HPDE6-E6E7 (cell line): ENCODE results near the gene SLC38A2.
"Not testable (repeated sequence)": the region's sequence is repeated elsewhere in the genome, so short reads cannot be mapped to it uniquely, and the experiment has no call there.

Experiments used
- DNase-seq: peaks from one replicate; pipeline ENCODE4 v3.0.0; 2011; ENCODE audit warnings: missing footprints; ENCODE audit errors: extremely low spot score

Gene SLC38A2

GRCh38 chr12:46372544-46373300 is at the start of gene SLC38A2:
Gene SLC38A2 (minus strand): TSS chr12:46372773. CDS start chr12:46371293, 1,480 bp downstream.
- DNase-seq = peak; percentile 77

DNA sequence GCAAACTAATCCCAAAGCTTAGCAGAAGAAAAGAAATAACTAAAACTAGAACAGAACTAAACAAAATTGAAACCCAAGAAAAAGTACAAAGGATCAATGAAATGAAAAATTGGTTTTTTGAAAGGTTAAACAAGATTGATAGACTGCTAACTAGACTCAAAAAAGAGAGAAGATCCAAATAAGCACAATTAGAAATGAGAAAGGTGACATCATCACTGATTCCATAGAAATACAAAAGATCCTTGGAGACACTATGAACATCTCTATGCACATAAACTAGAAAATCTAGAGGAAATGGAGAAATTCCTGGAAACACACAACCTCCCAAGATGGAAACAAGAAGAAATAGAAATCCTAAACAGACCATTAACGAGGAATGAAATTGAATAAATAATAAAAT is 47.1 kb upstream of the SLC38A2 start:
- no peak for DNase-seq

DNA sequence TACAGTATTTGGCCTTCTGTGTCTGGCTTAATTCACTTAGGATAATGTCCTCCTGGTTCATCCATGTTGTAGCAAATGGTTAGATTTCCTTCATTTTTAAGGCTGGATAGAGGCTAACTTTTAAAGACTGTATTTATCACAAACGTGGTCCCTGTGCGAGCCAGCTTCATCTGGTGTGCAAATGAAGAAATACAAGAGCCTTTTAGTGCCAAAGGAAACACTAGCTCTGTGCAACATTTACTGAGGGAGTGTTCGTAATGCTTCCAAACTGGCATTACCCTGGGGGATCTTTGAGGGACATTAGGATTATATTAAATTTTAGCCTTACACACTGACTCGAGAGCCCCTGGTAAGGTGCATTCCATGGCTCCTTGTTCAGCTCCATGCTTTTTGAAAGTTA is 43.0 kb upstream of the SLC38A2 start:
- DNase-seq = no peak

- no peak for DNase-seq
These were observed 42.2 kb upstream of the SLC38A2 start for GRCh38 chr12:46414591-46415268.

DNA sequence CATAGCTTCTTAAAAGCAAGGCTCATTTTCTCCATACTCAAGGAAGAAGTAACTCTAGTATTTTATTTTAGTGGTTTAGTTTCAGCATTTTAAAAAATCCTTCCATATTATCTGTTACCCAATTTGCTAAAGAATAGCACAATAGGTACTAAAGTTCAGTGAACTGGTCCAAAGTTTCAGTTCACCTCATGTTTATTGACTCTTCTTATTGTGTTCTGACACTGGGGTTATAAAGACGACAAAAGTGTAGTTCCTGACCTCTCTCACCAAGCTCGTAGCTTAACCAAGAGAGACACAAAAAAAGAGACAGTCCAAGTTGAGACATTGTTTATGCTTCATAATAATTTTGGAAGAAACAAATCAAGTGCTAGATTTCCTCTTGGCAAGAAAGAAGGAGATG is 40.8 kb upstream of the SLC38A2 start:
- DNase-seq = no peak

- DNase-seq = no peak
These were observed 40.3 kb upstream of the SLC38A2 start for GRCh38 chr12:46412857-46413256.

DNA sequence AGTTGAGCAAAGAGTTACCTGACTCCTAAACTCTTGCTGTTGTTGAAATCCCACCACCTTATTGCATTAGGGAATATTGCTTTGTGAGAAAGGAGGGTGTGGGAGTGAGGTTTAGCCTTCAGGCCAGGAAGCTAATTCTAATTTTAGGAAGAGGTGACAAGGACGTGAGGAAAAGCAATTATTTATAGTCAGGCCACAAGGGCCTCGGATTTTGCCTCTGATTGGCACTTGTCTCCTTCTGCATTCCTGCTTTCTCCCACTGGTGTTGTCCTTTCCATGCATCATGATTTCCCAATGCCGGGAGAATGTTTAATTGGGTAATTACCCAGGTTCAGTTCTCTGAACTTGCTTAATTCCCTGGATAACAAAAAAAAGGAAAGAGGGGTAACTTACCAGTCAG is 37.9 kb upstream of the SLC38A2 start:
- DNase-seq = no peak

DNA sequence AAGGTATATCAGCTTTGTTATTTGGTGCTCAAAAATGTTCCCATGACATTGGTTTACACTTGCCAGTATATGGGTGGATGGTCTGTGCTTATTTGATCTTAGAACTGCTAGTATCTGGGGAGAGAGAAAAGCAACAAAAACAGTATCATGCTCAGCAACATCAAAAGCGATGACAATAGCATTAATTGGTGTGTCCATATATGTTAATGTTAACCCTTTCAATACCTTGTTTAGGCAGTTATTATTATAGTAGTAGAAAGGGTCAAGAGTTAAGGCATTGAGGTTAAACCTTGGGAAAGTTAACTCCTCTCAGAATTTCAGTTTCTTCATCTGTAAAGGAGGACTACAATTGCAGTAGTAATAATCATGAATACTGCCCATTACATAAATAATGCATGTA is 37.4 kb upstream of the SLC38A2 start:
- no peak for DNase-seq

DNA sequence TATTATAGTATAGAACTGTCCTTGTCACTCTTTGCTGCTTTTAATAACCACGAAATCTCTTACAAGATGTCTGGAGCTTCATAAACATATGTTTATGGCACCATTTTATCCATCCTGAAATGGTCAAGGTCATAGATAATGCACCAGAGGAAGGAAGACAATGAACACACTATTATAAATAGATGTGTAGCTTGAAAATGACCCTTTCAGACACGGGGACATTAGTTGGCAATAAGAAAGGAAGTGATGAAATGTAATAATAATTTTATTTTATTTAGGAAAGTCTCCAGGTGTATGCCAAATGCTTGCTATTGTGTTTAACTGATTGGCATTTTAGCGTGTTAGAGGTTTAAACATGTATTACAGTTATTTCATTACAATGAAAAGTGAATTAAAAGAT is 36.8 kb upstream of the SLC38A2 start:
- no peak for DNase-seq

GRCh38 chr12:46408441-46408840 is 35.9 kb upstream of the SLC38A2 start:
- no peak for DNase-seq

DNA sequence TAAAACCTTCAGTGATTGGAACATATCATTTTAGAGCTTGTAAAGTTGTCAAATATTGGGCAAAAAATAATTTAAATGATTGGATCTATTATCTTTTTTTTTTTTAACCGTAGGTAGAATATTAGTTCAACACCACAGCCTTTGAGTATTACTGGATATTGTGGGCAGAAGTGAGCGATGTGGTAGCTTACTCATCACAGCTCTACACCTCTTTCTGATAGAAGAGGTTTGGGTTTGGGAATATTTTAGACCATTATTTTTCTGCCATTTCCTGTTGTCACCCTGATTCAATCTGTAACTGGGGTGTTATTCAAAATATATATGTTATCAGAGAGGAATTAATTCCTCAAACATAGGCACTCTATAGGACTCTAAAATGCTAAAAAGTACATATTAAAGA is 34.8 kb upstream of the SLC38A2 start:
- no peak for DNase-seq

DNA sequence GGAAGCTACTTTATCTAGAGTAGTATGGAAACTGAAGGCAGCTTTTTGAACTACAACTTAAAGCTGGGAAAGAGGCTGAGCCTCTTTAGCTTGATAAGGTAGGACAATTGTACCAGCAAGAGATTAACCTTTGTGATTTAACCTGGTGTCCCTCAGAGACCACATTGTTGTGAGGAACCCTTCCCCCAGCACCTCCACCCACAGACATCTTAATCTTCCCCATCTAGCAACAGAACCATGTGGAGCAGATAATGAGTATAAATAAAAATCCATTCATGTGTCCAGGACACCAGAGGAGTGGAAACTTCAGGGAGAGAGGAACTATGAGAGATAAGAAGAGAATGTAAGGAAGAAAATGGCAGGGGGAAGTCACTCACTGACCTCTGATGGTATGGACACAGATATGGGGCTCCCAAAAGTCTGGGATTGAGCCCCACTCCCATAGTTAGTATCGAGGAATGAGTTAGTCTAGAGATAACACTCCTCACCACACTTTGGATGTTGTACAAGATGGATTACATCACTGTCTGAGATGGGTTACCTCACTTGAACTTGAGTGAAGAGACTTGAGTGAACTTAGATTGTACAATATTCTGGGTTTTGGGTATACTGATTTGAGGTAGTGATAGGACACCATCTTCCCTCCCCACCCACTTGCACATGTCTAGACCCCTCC is 33.9 kb upstream of the SLC38A2 start:
- DNase-seq = no peak

DNA sequence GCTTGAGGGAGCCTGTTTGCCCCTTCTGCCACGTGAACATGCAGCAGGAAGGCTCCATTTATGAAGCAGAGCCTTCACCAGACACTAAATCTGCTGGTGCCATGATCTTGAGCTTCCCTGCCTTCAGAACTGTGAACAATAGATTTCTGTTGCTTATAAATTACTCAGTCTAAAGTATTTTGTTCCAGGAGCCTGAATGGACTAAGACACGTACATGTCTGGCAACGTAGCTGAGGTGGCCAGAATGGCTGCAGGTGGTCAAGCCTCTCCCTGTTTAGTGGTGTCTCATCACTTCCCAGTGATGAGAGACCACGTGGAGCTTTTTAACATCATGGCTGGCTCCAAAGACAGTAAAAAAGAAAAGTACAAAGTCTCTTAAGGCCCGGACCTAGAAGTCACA is 32.2 kb upstream of the SLC38A2 start:
- no peak for DNase-seq

GRCh38 chr12:46404225-46404631 is 31.7 kb upstream of the SLC38A2 start:
- no peak for DNase-seq

DNA sequence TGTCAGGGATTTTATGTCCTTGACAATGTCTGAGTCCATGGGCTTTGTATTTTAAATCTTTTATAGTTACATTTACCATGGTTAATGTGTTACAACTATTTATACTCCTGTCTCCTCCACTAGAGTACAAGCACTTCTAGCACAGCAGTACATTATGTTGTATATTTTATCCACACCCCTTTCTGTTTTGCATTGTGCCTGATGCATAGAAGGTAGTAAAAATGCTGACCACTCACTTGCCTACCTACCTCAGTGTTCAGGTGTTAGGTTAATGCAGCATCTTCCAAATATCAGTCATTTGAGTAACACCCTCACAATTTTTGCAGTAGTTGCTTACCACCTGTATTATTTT is 31.1 kb upstream of the SLC38A2 start:
- no peak for DNase-seq

DNA sequence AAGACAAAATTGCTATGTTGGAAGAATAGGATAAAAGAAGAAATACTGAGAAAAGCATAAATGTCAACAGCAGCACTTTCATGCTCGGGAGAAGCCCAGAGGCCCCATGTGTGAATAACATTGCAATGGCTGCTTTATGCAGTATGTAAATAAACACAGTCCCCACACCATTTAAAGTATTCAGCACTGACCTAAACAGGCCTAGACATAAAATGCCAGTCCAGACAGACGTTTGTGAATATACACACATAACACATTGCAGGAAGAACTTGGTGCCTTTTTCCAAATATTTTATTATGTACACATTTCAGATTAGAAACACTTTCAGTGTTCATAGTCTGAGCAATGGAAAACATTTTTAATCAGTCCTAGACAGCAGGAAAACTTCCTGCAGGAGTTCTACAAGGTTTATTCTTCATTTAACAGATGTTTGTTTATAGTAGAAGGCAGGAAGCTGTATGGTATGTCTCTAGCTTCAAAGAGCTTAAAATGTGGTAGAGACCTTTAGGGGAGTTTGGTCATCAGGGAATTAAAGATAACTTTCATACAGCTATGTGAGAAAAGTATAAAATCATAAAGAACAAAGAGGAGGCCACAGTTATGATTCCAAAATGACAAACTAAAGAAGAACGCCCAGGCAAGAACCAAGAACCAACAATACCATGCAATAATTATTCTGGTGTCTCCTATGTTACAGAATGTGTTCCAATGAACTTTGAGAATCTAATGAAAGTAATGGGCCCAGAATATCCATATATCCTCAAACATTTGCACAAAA is 30.6 kb upstream of the SLC38A2 start:
- DNase-seq = no peak

GRCh38 chr12:46402451-46402850 is 29.9 kb upstream of the SLC38A2 start:
- DNase-seq = no peak

- DNase-seq = no peak
These were observed 29.1 kb upstream of the SLC38A2 start for GRCh38 chr12:46401662-46402061.

GRCh38 chr12:46400406-46400805 is 27.8 kb upstream of the SLC38A2 start:
- DNase-seq = no peak

GRCh38 chr12:46399461-46400248 is 27.1 kb upstream of the SLC38A2 start:
- DNase-seq = not testable (repeated sequence)

GRCh38 chr12:46396826-46397225 is 24.3 kb upstream of the SLC38A2 start:
- no peak for DNase-seq
